HG03139 (cell line): ENCODE results near the gene MTHFS.
"Not testable (repeated sequence)": the region's sequence is repeated elsewhere in the genome, so short reads cannot be mapped to it uniquely, and the experiment has no call there.

Source experiments
- ATAC-seq: cut with Tn5 transposase; IDR thresholded peaks from one replicate; pipeline ENCODE4 v1.9.1; 2021; ENCODE audit not compliant: unreplicated experiment

MTHFS gene

GRCh38 chr15:79916502-79917132, 19.8 kb upstream of the MTHFS start:
- no peak for ATAC-seq

GRCh38 chr15:79915776-79916501, 19.1 kb upstream of the MTHFS start:
- ATAC-seq = not testable (repeated sequence)

- no peak for ATAC-seq
Observed at GRCh38 chr15:79914728-79915127, 17.9 kb upstream of the MTHFS start.

- not testable (repeated sequence) for ATAC-seq
Observed at GRCh38 chr15:79909556-79910335, 12.9 kb upstream of the MTHFS start.

GRCh38 chr15:79904271-79904670, 7.5 kb upstream of the MTHFS start:
- ATAC-seq = no peak

GRCh38 chr15:79903626-79904025, 6.8 kb upstream of the MTHFS start:
- no peak for ATAC-seq

GRCh38 chr15:79903144-79903543, 6.3 kb upstream of the MTHFS start:
- ATAC-seq = no peak

- no peak for ATAC-seq
Observed at GRCh38 chr15:79901958-79902357, 5.1 kb upstream of the MTHFS start.

- ATAC-seq = not testable (repeated sequence)
Observed at GRCh38 chr15:79900818-79901378, 4.1 kb upstream of the MTHFS start.

- no peak for ATAC-seq
Observed at GRCh38 chr15:79900087-79900486, 3.3 kb upstream of the MTHFS start.

GRCh38 chr15:79898786-79899185, 2.0 kb upstream of the MTHFS start:
- not testable (repeated sequence) for ATAC-seq

- no peak for ATAC-seq
Observed at GRCh38 chr15:79898369-79898768, 1.6 kb upstream of the MTHFS start.

- ATAC-seq = no peak
Observed at GRCh38 chr15:79897701-79898113, 893 bp upstream of the MTHFS start.

GRCh38 chr15:79897380-79897678, 515 bp upstream of the MTHFS start:
- ATAC-seq = no peak

- peak; percentile 43 for ATAC-seq
Observed at GRCh38 chr15:79896131-79896633, 632 bp downstream of the MTHFS start.

GRCh38 chr15:79887054-79887930, 9.5 kb downstream of the MTHFS start:
- no peak for ATAC-seq

- no peak for ATAC-seq
Observed at GRCh38 chr15:79886124-79886523, 10.7 kb downstream of the MTHFS start.

- ATAC-seq = no peak
Observed at GRCh38 chr15:79884204-79884596, 12.6 kb downstream of the MTHFS start.

- ATAC-seq = no peak
Observed at GRCh38 chr15:79883579-79884203, 13.1 kb downstream of the MTHFS start.

- ATAC-seq = no peak
Observed at GRCh38 chr15:79881668-79882067, 15.1 kb downstream of the MTHFS start.
